ENCODE results near the gene PDK1. TPM values are rescaled to one million over a fixed set of nuclear protein-coding genes. Genes with fewer than 3 reads are reported as not detected.

The PDK1 gene
- total RNA-seq, 4 donors from 2014 or later: 10.3 to 21.4 (median 16.7) TPM

GRCh38 chr2:172558372-172558771 is 2.5 kb downstream of the PDK1 start:
- H3K4me3 ChIP-seq: no peak overlapping the region

GRCh38 chr2:172560721-172561120 is 4.8 kb downstream of the PDK1 start:
- H3K27ac ChIP-seq: no peak overlapping the region
- intact Hi-C loops (cut with DNase I): no loop called here
- H3K4me3 ChIP-seq: no peak overlapping the region
- TF ChIP-seq CTCF (IDR thresholded peaks at IDR 0.05) (no peak), POLR2A (IDR thresholded peaks at IDR 0.05) (no peak)
- peaks cover 4 to 24% (median 6%) of the 10 kb centered on the region in 3 donors for H3K4me1 ChIP-seq
- WGBS, 2 donors: 41 to 63% methylated on average over 2 of the region's 2 CpGs
- H3K27me3 ChIP-seq: no peaks in the 10 kb centered on the region
- H3K9me3 ChIP-seq: no peaks in the 10 kb centered on the region
- H3K36me3 ChIP-seq: peaks cover 0 to 56% (median 12%) of the 10 kb centered on the region in 3 donors
- no peak for DNase-seq

More at GRCh38 chr2:172558372-172558771, 2.5 kb downstream of the PDK1 start:
- H3K36me3 ChIP-seq: peaks cover 0 to 37% (median 5%) of the 10 kb centered on the region in 3 donors
- no peaks in the 10 kb centered on the region for H3K9me3 ChIP-seq
- no peaks in the 10 kb centered on the region for H3K27me3 ChIP-seq
- H3K27ac ChIP-seq: no peak overlapping the region
- peaks cover 4 to 33% (median 12%) of the 10 kb centered on the region in 3 donors for H3K4me1 ChIP-seq
- intact Hi-C loops (cut with DNase I): no loop called here
- TF ChIP-seq CTCF (IDR thresholded peaks at IDR 0.05) (no peak), POLR2A (IDR thresholded peaks at IDR 0.05) (no peak)
- no peak for DNase-seq
- 72 to 79% methylated on average over 5 of the region's 5 CpGs for WGBS, 2 donors

- H3K36me3 ChIP-seq: peaks cover 0 to 61% (median 16%) of the 10 kb centered on the region in 3 donors
- H3K27me3 ChIP-seq: no peaks in the 10 kb centered on the region
- peaks cover 4 to 24% (median 6%) of the 10 kb centered on the region in 3 donors for H3K4me1 ChIP-seq
- H3K27ac ChIP-seq: no peak overlapping the region
- intact Hi-C loops (cut with DNase I): no loop called here
- no peak for TF ChIP-seq POLR2A (IDR thresholded peaks at IDR 0.05)
- no peak for TF ChIP-seq CTCF (IDR thresholded peaks at IDR 0.05)
- WGBS, 2 donors: 82 to 84% methylated on average over 4 of the region's 4 CpGs
- no peaks in the 10 kb centered on the region for H3K9me3 ChIP-seq
- H3K4me3 ChIP-seq: no peak overlapping the region
- no peak for DNase-seq
These were observed 5.4 kb downstream of the PDK1 start for GRCh38 chr2:172561270-172561669.

GRCh38 chr2:172562298-172562697 is 6.4 kb downstream of the PDK1 start:
- Histone ChIP-seq H3K4me3 (no peak overlapping the region), H3K27me3 (no peaks in the 10 kb centered on the region), H3K27ac (no peak overlapping the region), H3K4me1 (peaks cover 0 to 14% (median 0%) of the 10 kb centered on the region in 3 donors), H3K9me3 (no peaks in the 10 kb centered on the region), H3K36me3 (peaks cover 0 to 71% (median 16%) of the 10 kb centered on the region in 3 donors)
- DNase-seq: no peak
- intact Hi-C loops (cut with DNase I): no loop called here
- TF ChIP-seq CTCF (IDR thresholded peaks at IDR 0.05) (no peak), POLR2A (IDR thresholded peaks at IDR 0.05) (no peak)
- 85 to 94% methylated on average over 1 of the region's 1 CpG for WGBS, 2 donors

GRCh38 chr2:172564376-172564775 is 8.5 kb downstream of the PDK1 start:
- no peaks in the 10 kb centered on the region for H3K9me3 ChIP-seq
- peaks cover 0 to 81% (median 16%) of the 10 kb centered on the region in 3 donors for H3K36me3 ChIP-seq
- no peaks in the 10 kb centered on the region for H3K4me1 ChIP-seq
- H3K27me3 ChIP-seq: no peaks in the 10 kb centered on the region
- no peak for TF ChIP-seq CTCF (IDR thresholded peaks at IDR 0.05)
- no peak for TF ChIP-seq POLR2A (IDR thresholded peaks at IDR 0.05)
- no peak for DNase-seq
- WGBS, 2 donors: 63 to 69% methylated on average over 5 of the region's 5 CpGs
- H3K4me3 ChIP-seq: no peak overlapping the region
- intact Hi-C loops (cut with DNase I): no loop called here
- no peak overlapping the region for H3K27ac ChIP-seq
